GM19463 (cell line): ENCODE data around the gene LYPD6B.

Experiments used
- ATAC-seq: cut with Tn5 transposase; IDR thresholded peaks from one replicate; pipeline ENCODE4 v1.9.1; 2021; ENCODE audit warnings: mild to moderate bottlenecking, moderate library complexity; ENCODE audit not compliant: unreplicated experiment

Gene LYPD6B

GRCh38 chr2:149009576-149010461, 28.7 kb upstream of the LYPD6B start:
- ATAC-seq: no peak

GRCh38 chr2:149012545-149012944, 26.0 kb upstream of the LYPD6B start:
- ATAC-seq: no peak

- no peak for ATAC-seq
These were observed 23.0 kb upstream of the LYPD6B start for GRCh38 chr2:149015501-149015900.

- no peak for ATAC-seq
These were observed 22.5 kb upstream of the LYPD6B start for GRCh38 chr2:149015926-149016563.

- no peak for ATAC-seq
These were observed 21.1 kb upstream of the LYPD6B start for GRCh38 chr2:149017116-149017985.

GRCh38 chr2:149018981-149019380, 19.5 kb upstream of the LYPD6B start:
- ATAC-seq: no peak

GRCh38 chr2:149019768-149020167, 18.7 kb upstream of the LYPD6B start:
- no peak for ATAC-seq

GRCh38 chr2:149020432-149020851, 18.1 kb upstream of the LYPD6B start:
- ATAC-seq: peak; percentile 48

GRCh38 chr2:149021271-149021719, 17.2 kb upstream of the LYPD6B start:
- peak; percentile 41 for ATAC-seq

GRCh38 chr2:149021761-149022160, 16.7 kb upstream of the LYPD6B start:
- peak; percentile 51 for ATAC-seq

- no peak for ATAC-seq
These were observed 15.4 kb upstream of the LYPD6B start for GRCh38 chr2:149023091-149023490.

GRCh38 chr2:149027590-149028250, 10.8 kb upstream of the LYPD6B start:
- no peak for ATAC-seq

GRCh38 chr2:149028377-149028776, 10.1 kb upstream of the LYPD6B start:
- ATAC-seq: no peak

GRCh38 chr2:149028891-149029290, 9.6 kb upstream of the LYPD6B start:
- ATAC-seq: no peak

GRCh38 chr2:149029307-149029965, 9.1 kb upstream of the LYPD6B start:
- no peak for ATAC-seq

- ATAC-seq: no peak
These were observed 7.1 kb upstream of the LYPD6B start for GRCh38 chr2:149031396-149031795.

- no peak for ATAC-seq
These were observed 4.8 kb upstream of the LYPD6B start for GRCh38 chr2:149033716-149034115.

GRCh38 chr2:149034406-149034805, 4.1 kb upstream of the LYPD6B start:
- ATAC-seq: no peak

- ATAC-seq: no peak
These were observed 1.8 kb upstream of the LYPD6B start for GRCh38 chr2:149036507-149037293.
